Raji (cell line): ENCODE results near the gene FBLIM1.
"Not testable (repeated sequence)": the region's sequence is repeated elsewhere in the genome, so short reads cannot be mapped to it uniquely, and the experiment has no call there.

Source experiments
- POLR2A ChIP-seq: IDR thresholded peaks from 2 replicates; pipeline ENCODE4 v1.6.1; 2011; ENCODE audit warnings: low read depth, low read length, control low read depth; ENCODE audit not compliant: insufficient read depth

Gene FBLIM1

DNA sequence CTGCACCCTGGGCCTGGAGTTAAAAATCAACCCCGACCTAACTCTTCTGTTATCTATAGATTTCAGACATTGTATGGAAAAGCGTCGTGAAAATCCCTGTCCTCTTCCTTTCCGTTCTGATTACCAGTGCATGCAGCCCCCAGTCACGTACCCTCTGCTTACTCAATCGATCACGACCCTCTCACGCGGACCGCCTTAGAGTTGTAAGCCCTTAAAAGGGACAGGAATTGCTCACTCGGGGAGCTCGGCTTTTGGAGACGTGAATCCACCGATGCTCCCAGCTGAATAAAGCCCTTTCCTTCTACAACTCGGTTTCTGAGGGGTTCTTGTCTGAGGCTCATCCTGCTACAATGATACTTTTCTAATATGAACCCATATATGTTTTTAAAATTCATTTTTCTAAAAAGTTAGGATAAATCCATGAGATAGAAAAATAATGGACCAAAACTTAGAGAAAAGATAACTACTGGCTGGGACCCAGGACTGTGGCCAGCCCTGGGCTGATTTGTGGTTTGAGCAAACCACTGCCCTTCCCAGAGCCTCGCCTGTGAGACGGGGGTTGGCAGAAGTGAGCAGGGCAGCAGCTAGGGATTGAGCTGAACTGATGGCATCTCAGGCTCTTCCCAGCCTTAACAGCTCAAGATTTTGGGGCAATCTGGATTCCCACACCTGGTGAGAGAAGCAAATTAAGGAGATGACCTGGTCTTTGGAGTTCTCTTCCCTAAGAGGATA lies 43.8 kb downstream of the FBLIM1 start:
- TF ChIP-seq POLR2A = no peak

DNA sequence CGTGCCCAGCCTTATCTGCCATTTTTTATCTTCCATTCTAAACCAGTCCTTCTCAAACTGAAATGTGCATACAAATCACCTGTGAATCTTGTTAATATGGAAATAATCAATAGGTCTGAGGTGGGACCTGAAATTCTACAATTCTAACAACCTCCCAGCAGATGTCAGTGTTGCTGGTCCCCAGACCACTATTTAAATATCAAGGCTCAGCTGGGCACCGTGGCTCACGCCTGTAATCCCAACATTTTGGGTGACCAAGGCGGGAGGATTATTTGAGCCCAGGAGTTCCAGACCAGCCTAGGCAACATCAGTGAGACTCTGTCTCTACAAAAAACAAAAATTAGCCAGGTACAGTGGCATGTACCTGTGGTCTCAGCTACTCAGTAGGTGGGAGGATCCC lies 44.8 kb downstream of the FBLIM1 start:
- no peak for TF ChIP-seq POLR2A

DNA sequence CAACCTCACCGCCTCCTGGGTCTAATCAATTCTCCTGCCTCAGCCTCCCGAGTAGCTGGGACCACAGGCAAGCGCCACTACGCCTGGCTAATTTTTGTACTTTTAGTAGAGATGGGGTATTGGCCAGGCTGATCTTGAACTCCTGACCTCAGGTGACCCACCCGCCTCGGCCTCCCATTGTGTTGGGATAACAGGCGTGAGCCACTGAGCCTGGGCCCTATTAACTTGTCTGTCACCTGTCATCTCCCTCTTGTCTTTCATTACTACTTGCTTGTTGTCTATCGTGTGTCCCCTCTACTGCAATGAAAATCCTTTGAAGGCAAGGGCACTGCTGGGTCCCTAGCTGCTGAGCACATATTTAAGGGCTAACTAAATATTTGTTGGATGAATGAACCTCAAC lies 45.5 kb downstream of the FBLIM1 start:
- no peak for TF ChIP-seq POLR2A

DNA sequence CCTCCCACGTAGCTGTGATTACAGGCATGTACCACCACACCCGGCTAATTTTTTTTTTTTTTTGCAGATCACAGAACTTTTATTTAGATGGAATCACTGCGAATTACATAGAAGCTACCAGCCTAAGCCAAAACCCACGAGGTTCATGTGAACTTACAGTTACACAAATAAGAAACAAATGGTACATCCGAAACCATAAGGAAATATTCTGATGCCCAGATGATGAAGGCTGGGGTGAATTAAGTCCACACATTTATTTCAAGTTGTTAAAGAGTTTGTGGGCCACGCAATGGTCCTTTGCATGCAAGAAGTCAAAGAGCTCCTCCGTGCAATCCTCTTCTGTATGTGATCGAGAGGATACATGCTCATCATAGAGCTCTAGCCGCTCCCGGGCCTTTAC lies 48.5 kb downstream of the FBLIM1 start:
- no peak for TF ChIP-seq POLR2A

DNA sequence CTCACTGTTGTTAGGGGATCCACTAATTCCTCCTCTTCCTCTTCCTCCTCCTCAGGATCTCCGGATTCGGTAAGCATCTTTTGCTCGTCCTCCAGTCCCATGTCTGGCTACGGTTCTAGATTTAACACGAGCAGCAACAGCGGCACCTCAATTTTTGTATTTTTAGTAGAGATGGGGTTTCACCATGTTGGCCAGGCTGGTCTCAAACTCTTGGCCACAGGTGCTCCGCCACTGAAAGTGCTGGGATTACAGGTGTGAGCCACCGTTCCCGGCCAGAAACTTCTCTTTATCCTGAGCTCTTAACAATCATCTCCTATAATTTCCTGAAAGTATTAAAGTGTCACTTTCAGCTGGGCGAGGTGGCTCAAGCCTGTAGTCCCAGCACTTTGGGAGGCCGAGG lies 49.0 kb downstream of the FBLIM1 start, which contains the start of gene UQCRHL:
TSS of gene UQCRHL (minus strand) at position 101 of the 400 bp plus-strand sequence. CDS start at position 101, 0 bp downstream.
- TF ChIP-seq POLR2A = not testable (repeated sequence)

DNA sequence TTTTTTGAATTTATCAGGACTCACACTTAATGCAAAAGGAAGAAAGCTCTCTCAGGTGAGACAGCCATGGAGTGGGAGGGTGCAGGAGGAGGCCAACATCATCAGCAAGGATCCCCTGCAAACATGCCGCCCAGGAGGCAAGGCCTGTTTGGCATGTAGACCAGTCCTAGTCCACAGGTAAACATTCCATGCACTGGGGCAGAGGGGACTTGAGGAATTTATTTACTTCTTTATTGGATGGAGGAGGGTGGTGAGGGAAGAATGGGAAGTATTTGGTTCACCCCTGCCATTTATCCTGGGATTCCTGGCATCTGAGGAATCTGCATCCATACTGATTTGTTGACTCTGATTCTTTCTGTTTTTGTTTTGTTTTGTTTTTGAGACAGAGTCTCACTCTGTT lies 50.4 kb downstream of the FBLIM1 start:
- no peak for TF ChIP-seq POLR2A

DNA sequence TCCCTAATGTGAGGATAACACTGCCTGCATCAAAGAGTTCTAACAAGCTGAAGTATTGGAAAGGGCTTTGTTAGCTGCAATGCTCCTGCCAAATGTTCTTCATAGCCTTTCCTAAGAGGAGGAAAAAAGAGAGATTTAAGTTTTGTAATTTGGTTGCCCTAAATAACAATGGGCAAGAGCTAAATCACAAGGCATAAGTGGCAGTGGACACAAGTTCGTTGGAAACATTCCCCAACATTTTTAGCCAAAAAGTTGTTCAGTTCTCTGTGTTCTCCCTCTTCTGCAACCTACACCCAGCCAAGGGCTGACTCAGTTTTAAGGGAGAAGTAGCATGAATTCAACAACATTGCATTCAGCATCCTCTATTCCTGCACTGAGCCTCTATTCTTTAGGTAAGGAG lies 51.5 kb downstream of the FBLIM1 start:
- TF ChIP-seq POLR2A = no peak

DNA sequence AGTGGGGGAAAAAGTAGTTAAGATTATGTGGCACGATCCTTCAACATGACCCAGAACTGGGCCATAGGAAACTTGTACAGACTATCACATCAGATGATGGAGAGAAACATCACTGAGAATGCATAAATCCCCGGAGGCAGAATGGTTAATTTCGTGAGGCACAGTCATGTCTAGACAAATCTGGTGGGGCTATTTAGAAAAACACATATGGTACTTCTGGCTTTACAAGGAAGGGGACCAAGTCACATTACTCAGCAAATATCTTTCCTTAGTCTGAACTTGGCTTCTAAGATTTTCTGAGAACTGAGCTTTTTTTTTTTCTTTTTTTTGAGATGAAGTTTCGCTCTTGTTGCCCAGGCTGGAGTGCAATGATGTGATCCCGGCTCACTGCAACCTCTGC lies 58.1 kb downstream of the FBLIM1 start:
- TF ChIP-seq POLR2A = no peak

DNA sequence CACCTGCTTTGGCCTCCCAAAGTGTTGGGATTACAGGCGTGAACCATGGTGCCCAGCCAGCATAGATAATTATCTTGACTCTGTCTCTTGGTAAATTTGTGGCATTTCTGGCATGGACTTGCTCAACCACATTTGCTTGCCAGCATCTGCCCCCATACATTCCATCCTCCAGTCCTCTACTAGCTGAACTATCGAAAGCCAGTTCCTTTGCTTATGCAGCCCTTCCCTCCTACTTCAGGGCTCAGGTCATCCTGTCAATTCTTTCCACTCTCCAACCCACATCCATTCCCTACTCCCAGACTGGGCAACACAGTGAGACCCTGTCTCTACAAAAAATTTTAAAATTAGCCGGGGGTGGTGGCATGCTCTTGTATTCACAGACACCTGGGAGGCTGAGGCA lies 61.9 kb downstream of the FBLIM1 start:
- no peak for TF ChIP-seq POLR2A

DNA sequence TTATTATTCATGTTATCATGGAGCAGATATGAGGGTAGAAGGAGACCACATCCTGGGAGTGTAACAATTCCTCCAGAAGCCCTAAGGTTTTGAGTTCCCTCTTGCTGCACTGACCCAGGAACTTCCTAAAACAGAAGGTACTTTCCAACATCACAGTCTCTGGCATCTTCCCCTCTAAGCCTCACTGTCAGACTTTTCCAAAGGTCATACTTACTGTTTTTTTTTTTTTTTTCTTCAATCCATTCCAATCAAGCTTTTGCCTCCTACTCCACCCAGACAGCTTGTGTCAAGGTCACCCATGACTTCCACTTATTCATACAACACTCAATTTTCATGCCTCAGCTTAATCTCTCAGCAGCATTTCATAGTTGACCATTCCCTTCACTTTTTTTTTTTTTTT lies 67.2 kb downstream of the FBLIM1 start:
- TF ChIP-seq POLR2A = no peak

DNA sequence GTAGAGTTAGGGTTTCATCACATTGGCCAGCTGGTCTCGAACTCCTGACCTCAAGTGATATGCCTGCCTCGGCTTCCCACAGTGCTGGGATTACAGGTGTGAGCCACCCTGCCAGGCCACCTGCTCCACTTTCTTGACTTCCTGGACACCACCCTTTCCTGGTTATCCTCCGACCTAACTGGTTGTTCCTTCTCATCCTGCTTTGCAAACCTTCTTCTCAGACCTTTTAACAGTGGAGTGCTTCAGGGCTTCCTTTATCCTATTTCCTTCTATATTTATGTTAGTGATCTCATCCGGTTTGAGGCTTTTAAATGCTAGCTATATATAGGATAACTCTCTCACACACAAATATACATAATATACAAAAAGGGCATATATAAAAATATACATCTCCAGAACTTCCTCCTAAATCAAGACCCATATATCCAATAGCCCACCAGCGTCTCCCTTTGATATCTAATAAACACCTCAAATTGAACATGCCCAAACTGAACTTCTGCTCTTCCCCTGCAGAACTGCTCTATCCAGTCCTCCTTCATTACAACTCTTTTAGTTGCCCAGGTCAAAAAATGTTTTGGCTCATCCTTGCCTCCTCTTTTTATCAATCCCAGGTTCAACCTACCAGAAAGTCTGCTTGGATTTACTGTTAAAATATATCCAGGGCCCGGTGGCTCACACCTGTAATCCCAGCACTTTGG lies 68.4 kb downstream of the FBLIM1 start:
- TF ChIP-seq POLR2A = no peak

DNA sequence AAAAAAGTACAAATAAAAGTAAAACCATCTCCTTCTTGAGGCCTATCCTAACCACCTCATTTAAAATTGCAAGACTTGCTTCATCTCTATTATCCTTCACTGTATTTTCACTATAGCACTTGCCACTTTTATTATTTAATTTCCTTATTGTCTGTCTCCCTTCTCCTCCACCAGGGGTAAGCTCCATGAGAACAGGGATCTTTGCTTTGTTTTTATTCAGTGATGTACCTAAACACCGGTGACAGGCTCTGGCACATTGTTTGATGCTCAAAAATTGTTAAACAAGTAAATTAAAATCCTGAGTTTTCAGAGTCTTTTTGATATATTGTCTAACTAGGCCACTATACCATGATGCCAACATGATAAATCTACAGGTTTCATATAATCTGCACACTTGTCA lies 71.7 kb downstream of the FBLIM1 start:
- no peak for TF ChIP-seq POLR2A

DNA sequence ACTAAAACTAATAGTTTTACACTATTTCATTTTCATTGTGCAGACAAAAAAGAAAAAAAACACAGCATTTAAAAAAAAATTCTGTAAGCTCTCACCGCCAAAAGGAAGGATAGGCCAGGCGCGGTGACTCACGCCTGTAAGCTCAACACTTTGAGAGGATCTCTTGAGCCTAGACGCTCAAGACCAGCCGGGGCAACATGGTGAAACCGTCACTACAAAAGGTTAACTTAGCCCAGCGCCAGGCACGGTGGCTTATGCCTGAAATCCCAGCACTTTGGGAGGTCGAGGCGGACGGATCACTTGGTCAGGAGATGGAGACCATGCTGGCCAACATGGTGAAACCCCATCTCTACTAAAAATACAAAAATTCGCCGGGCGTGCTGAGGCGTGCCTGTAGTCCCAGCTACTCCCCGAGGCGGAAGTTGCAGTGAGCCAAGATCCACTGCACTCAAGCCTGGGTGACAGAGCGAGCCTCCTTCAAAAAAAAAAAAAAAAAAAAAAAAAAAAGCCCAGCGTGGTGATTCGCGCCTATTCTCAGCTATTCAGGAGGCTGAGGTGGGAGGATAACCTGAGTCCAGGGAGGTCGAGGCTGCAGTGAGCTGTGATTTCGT lies 74.6 kb downstream of the FBLIM1 start:
- peak; percentile 44; the same call in 1 of the 2 replicates for TF ChIP-seq POLR2A

DNA sequence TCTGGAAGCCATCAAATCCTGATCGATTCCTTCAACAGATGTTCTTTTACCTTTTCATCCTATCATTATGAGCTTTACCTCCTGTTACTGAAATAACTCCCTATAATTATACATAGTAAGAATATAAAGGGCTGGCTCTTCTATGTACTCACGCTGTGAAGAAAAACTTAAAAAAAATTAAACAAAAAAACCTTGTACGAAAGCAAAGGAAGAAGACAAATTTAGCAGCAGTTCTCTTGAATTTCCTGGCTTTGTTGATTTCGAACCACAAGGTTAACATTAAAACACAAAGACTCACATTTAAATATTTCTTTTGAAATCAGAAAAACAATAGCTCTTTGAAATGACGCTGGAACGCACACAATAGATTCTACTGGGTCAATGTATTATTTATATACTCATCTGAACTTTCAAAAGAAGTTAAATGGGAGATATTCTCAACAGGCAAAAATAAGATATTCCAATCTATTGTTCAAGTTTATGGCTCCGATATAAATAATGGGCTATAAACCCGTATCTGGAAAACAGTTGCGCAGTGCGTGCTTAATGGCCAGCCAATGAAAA lies 75.3 kb downstream of the FBLIM1 start:
- TF ChIP-seq POLR2A = no peak

DNA sequence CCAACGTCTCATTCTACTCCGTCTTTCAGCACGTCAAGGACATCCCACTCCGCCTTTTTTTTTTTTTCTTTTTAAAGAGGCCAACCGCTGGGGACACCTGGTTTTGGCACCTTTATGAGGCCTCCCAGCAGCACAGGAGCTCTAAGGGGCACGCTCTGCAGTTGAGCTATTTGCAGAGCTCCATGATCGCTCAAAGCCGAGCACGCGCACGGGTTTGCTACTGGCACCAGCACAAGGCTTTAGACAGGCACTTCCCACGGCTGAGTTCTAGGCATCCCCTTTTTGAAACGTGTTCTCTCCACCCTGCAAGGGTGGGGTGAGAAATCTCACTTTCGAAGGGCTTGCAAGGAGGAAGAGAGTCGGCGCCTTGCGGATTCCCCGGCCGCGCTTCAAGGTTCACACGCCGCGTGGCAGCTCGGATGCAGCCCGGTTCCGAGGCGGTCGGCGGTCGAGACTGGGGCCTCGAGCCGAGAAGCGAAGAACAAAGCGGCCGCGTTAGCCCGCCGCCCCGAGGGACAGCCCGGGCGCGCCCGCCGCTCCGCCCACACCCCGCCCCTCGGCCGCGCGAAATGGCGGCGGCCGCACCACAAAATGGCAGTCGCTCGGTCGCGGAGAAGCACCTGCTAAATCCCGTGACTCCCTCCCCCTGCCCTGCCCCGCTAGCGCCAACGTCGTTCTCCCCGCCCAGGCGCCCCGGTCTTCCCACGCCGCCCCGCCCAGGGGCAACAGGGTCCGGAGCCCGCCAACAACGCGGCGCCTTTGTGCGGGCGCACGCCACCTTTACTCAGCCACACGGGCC lies 76.0 kb downstream of the FBLIM1 start:
- peak; percentile 87 for TF ChIP-seq POLR2A
